Common myeloid progenitor, CD34-positive (primary cell): ENCODE results near the gene HNRNPUL2.
"Not testable (repeated sequence)": the region's sequence is repeated elsewhere in the genome, so short reads cannot be mapped to it uniquely, and the experiment has no call there.

Experiments
- CTCF ChIA-PET: fragments of 350-600 bp; sonication (Branson Sonifier 250); formaldehyde crosslinking; loops from one replicate; lab custom pipeline; 2021; ENCODE audit warnings: antibody characterized with exemption; lab: Charles Lee
- POLR2A ChIA-PET: fragments of 350-600 bp; sonication (Branson Sonifier 250); formaldehyde crosslinking; loops from one replicate; lab custom pipeline; 2021; ENCODE audit warnings: antibody characterized with exemption; lab: Charles Lee
- DNase-seq, 3 donors: peaks; one replicate each; pipeline versions ENCODE4 v3.0.0 to v3.0.0-alpha.2; 2013
- H3K27ac ChIP-seq, 2 experiments: 1 replicate in 1 of 2; 2 replicates in 1 of 2; pipeline ENCODE4 v1.7.0; 2013; ENCODE audit warnings: inconsistent platforms in 2 of 2, low read length in 2 of 2, mild to moderate bottlenecking in 2 of 2, low read depth in 1 of 2, moderate library complexity in 1 of 2; ENCODE audit not compliant: severe bottlenecking in 2 of 2, insufficient read depth in 1 of 2, poor library complexity in 1 of 2
- H3K27me3 ChIP-seq, 5 experiments: replicated peaks in 2 of 5; 1 replicate in 3 of 5; 2 replicates in 2 of 5; pipeline versions ENCODE4 v1.6.1 to v1.7.0; 2013; ENCODE audit warnings: low read length in 4 of 5, mild to moderate bottlenecking in 2 of 5, moderate library complexity in 2 of 5, inconsistent platforms in 1 of 5; ENCODE audit not compliant: insufficient read depth in 5 of 5, control insufficient read depth in 4 of 5
- H3K36me3 ChIP-seq, 4 experiments: 1 replicate in 2 of 4; 2 replicates in 2 of 4; pipeline versions ENCODE4 v1.6.1 to v1.7.0; 2013; ENCODE audit warnings: low read length in 3 of 4, control low read depth in 1 of 4, mild to moderate bottlenecking in 1 of 4; ENCODE audit not compliant: control insufficient read depth in 4 of 4, insufficient read depth in 4 of 4
- H3K4me1 ChIP-seq, 4 experiments: 1 replicate in 3 of 4; 2 replicates in 1 of 4; pipeline versions ENCODE4 v1.6.1 to v1.7.1; 2013; ENCODE audit warnings: low read length in 3 of 4, mild to moderate bottlenecking in 3 of 4, control low read depth in 1 of 4, inconsistent platforms in 1 of 4, moderate library complexity in 1 of 4; ENCODE audit not compliant: control insufficient read depth in 4 of 4, insufficient read depth in 4 of 4; ENCODE audit errors: control extremely low read depth in 1 of 4
- H3K4me3 ChIP-seq, 7 experiments: 1 replicate in 4 of 7; 2 replicates in 3 of 7; pipeline versions ENCODE4 v1.5.1 to v1.7.0; 2013; ENCODE audit warnings: mild to moderate bottlenecking in 7 of 7, low read length in 6 of 7, moderate library complexity in 6 of 7, inconsistent platforms in 2 of 7, low read depth in 2 of 7, control low read depth in 1 of 7; ENCODE audit not compliant: insufficient read depth in 4 of 7, control insufficient read depth in 1 of 7; ENCODE audit errors: extremely low read depth in 1 of 7
- H3K9me3 ChIP-seq, 5 experiments: 1 replicate in 4 of 5; 2 replicates in 1 of 5; pipeline versions ENCODE4 v1.6.1 to v1.7.1; 2013; ENCODE audit warnings: low read length in 4 of 5, mild to moderate bottlenecking in 2 of 5, inconsistent platforms in 1 of 5, low read depth in 1 of 5, moderate library complexity in 1 of 5; ENCODE audit not compliant: control insufficient read depth in 4 of 5, insufficient read depth in 2 of 5; ENCODE audit errors: control extremely low read depth in 1 of 5
- WGBS: methylation state at CpG from one replicate; pipeline ENCODE4 v1.1.5; 2013; ENCODE audit not compliant: insufficient coverage; 5-methylcytosine and 5-hydroxymethylcytosine counted together

Gene HNRNPUL2

DNA sequence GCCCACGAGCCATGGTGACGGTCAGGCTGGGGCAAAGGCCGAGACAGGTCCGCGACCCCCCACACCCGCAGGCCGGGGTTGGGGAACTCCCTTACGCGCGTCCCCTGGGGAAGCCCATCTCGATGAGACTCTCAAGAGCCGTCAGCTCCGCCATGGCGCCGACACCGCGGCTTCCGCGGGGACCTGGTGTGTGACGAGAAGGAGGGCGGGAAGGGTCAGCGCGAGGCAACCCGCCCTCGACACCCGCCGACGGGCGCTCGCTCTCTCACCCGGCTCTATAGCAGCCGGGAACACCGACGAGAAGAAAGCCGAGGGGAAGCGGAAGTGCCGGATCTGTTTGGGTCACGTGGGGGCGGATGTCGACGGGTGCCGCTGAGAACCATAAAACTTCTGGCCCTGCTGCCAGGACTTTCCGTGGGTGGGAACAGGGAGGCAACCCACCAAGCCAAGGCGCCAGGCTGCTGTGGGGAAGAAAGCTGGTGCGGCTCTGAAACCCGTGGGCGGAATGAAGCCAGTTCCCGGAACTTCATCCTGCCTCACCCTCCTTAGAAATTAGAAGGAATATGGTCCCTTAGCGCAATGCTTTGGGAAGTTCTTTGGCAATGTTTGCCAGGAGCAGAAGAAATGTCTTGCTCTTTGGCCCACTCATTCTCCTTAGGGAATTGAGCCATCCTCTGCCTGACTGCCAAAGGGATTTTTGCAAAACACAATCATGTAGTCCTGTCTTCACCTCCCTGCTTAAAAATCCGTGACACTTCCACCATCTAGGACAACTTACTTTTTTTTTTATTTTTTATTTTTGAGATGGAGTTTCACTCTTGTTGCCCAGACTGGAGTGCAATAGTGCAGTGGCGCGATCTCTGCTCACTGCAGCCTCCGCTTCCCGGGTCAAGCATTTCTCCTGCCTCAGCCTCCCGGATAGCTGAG lies 48.2 kb downstream of the HNRNPUL2 start, which contains the start of gene UBXN1:
Gene UBXN1 (minus strand): TSS at position 304 of the 927 bp plus-strand sequence. CDS start 150 bp downstream, at position 154.
- Histone ChIP-seq H3K4me1 (peaks cover 2 to 26% (median 16%) of the 10 kb centered on the region in 4 experiments), H3K27me3 (no peaks in the 10 kb centered on the region), H3K9me3 (no peaks in the 10 kb centered on the region), H3K36me3 (peaks cover 2 to 25% (median 21%) of the 10 kb centered on the region in 4 experiments), H3K27ac (peak within 1 kb of the TSS; percentile 93 to 96), H3K4me3 (peak within 1 kb of the TSS; percentile 71 to 96 (median 90))
- POLR2A ChIA-PET, result interaction anchor here (0.6 to 1.7 kb wide), 2 partner anchors 21 to 88 kb away, joined by 3 to 6 read pairs; partner anchors contain the start of gene TUT1
- WGBS, result 2% methylated on average over 39 of the region's 55 CpGs
- DNase-seq, result peak; percentile 90 to 92 (median 90)
- CTCF ChIA-PET, result interaction anchor here (1.8 to 3.3 kb wide), 6 partner anchors 11 to 32 kb away, joined by 4 to 98 read pairs (median 16); partner anchors contain the start of genes BSCL2, C11orf98, CSKMT and GNG3

DNA sequence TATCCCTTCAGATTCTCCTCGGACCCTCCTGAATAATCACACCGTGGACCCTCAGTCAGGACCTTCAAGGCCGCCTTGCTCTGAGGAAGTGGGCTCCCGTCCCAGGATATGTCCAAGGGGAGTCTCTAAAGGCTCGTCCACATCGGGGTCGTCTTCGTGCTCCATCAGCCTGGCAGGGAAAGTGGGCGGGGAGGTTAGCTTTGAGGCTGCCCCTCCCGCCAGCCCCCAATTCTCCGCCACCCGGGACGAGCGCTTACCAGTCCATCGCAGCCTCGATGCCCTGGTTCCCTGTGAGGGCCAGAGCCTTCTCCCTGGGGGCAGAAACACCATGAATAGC lies 48.9 kb downstream of the HNRNPUL2 start:
- no peak for DNase-seq
- Histone ChIP-seq H3K4me1 (peaks cover 2 to 26% (median 16%) of the 10 kb centered on the region in 4 experiments), H3K9me3 (no peaks in the 10 kb centered on the region), H3K4me3 (peak overlapping the region; percentile 71 to 96 (median 90)), H3K27me3 (no peaks in the 10 kb centered on the region), H3K27ac (peak overlapping the region; percentile 93 to 96), H3K36me3 (peaks cover 2 to 26% (median 22%) of the 10 kb centered on the region in 4 experiments)
- WGBS, result 18% methylated on average over 8 of the region's 16 CpGs
- ChIA-PET POLR2A (interaction anchor here (0.6 to 1.7 kb wide), 2 partner anchors 21 to 87 kb away, joined by 3 to 6 read pairs; partner anchors contain the start of gene TUT1), CTCF (interaction anchor here (2.0 to 3.2 kb wide), 2 partner anchors 13 to 23 kb away, joined by 4 to 14 read pairs; partner anchors contain the start of genes C11orf98 and CSKMT)

DNA sequence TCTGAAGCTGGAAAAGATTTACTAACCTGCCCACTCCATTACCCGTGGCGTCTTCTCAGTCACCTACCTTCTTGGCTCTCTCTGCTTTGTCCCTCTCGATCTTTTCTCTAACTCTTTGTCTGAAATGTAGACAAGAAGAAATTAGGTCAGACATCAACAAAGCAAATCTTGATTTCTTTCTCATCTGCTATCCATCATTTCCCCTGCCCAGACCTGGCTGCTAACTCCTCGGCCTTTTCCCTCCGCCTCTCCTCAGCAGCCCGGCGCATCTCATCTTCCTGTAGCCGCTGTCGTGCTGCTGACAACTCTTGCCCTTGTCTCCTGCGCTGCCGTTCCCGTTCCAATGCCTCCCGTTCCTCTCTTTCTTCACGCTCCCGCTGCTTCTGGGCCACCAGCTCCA lies 49.5 kb downstream of the HNRNPUL2 start:
- H3K27ac ChIP-seq, result peak overlapping the region; percentile 93 to 96

DNA sequence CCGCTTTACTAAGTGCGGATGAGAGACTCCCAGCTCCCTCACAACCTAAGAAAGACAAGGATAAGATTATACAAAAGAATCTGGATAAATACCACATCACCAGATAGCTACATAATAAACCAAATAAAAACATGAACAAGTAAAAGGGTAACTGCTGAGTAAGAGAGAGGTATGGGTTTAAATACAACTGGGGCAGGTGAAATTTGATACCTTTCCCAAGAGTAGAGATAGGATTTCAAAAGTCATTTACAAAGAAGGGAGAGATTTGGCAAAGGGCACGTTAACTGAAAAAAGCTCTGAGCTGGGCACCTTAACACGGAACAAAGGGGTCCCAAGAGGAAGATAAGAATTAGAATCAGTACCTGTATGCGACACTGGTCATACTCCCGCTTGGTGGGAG lies 50.1 kb downstream of the HNRNPUL2 start:
- H3K27me3 ChIP-seq, result no peaks in the 10 kb centered on the region
- 100% methylated on average over 2 of the region's 6 CpGs for WGBS
- no peaks in the 10 kb centered on the region for H3K9me3 ChIP-seq
- peaks cover 2 to 32% (median 25%) of the 10 kb centered on the region in 4 experiments for H3K36me3 ChIP-seq
- peak overlapping the region in 1 of 2 experiments; percentile 96 for H3K27ac ChIP-seq
- no peak for DNase-seq
- ChIA-PET POLR2A (interaction anchor here (1.1 kb wide), 1 partner anchor 51 kb away, joined by 3 read pairs; the partner anchor contains the start of genes HNRNPUL2 and TTC9C), CTCF (interaction anchor here (0.6 to 5.0 kb wide), 8 partner anchors 10 to 179 kb away, joined by 3 to 29 read pairs (median 3); partner anchors contain the start of genes C11orf98, CSKMT, HNRNPUL2 and LRRN4CL)
- peaks cover 2 to 38% (median 28%) of the 10 kb centered on the region in 4 experiments for H3K4me1 ChIP-seq
- no peak overlapping the region for H3K4me3 ChIP-seq

More for the DNA sequence above, 49.5 kb downstream of the HNRNPUL2 start:
- no peak for DNase-seq
- WGBS, result 95% methylated on average over 13 of the region's 15 CpGs
- Histone ChIP-seq H3K27me3 (no peaks in the 10 kb centered on the region), H3K4me1 (peaks cover 2 to 32% (median 22%) of the 10 kb centered on the region in 4 experiments), H3K9me3 (no peaks in the 10 kb centered on the region), H3K4me3 (peak overlapping the region in 5 of 7 experiments; percentile 87 to 96 (median 90)), H3K36me3 (peaks cover 2 to 32% (median 25%) of the 10 kb centered on the region in 4 experiments)
- ChIA-PET POLR2A (interaction anchor here (1.1 kb wide), 1 partner anchor 50 kb away, joined by 3 read pairs; the partner anchor contains the start of genes HNRNPUL2 and TTC9C), CTCF (interaction anchor here (1.5 to 5.0 kb wide), 3 partner anchors 11 to 179 kb away, joined by 3 to 29 read pairs (median 8); partner anchors contain the start of genes C11orf98 and CSKMT)

DNA sequence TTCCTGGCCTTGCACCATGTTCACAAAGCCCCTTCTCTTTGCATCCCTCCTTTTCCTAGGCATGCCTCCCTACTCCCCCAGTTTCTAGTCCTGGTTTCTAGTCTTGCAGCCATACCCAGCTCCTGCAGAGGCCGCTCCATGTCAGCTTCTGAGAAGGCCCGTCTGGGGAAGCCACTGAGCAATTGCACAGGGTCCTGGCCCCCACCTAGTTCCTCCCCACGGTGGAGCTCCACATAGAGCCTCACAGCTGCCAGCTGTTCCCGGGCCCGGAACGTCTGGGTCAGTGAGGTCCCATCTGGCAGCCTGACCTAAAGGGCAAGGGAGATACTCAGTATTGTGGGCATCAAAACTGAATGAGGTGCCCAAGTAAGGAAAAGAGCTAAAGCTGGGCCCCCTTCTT lies 50.6 kb downstream of the HNRNPUL2 start:
- Histone ChIP-seq H3K27ac (peak overlapping the region in 1 of 2 experiments; percentile 96), H3K27me3 (no peaks in the 10 kb centered on the region), H3K36me3 (peaks cover 2 to 32% (median 25%) of the 10 kb centered on the region in 4 experiments), H3K4me1 (peaks cover 2 to 41% (median 30%) of the 10 kb centered on the region in 4 experiments), H3K9me3 (no peaks in the 10 kb centered on the region), H3K4me3 (no peak overlapping the region)
- ChIA-PET POLR2A (interaction anchor here (1.1 kb wide), 1 partner anchor 51 kb away, joined by 3 read pairs; the partner anchor contains the start of genes HNRNPUL2 and TTC9C), CTCF (interaction anchor here (0.6 to 5.0 kb wide), 10 partner anchors 10 to 180 kb away, joined by 3 to 29 read pairs (median 3); partner anchors contain the start of genes C11orf98, CSKMT, HNRNPUL2 and LRRN4CL)
- 82% methylated on average over 5 of the region's 6 CpGs for WGBS
- no peak for DNase-seq

DNA sequence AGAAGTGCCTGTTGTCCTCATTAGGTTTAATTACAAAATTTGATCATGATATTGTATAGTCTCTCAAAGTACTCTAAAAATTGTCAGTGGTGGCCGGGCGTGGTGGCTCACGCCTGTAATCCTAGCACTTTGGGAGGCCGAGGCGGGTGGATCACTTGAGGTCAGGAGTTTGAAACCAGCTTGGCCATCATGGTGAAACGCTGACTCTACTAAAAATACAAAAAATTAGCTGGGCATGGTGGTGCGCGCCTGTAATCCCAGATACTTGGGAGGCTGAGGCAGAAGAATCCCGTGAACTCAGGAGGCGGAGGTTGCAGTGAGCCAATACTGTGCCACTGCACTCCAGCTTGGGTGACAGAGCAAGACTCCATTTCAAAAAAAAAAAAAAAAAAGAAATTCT lies 51.8 kb downstream of the HNRNPUL2 start:
- DNase-seq, result not testable (repeated sequence)

More for the DNA sequence above, 51.8 kb downstream of the HNRNPUL2 start:
- peaks cover 2 to 42% (median 36%) of the 10 kb centered on the region in 4 experiments for H3K4me1 ChIP-seq
- H3K27ac ChIP-seq, H3K9me3 ChIP-seq, H3K27me3 ChIP-seq, POLR2A ChIA-PET, H3K4me3 ChIP-seq: not testable (repeated sequence)
- WGBS, result 98% methylated on average over 9 of the region's 10 CpGs
- peaks cover 2 to 32% (median 25%) of the 10 kb centered on the region in 4 experiments for H3K36me3 ChIP-seq
- CTCF ChIA-PET, result interaction anchor here (0.8 to 5.0 kb wide), 2 partner anchors 9 to 62 kb away, joined by 3 to 29 read pairs; partner anchors contain the start of genes C11orf98 and CSKMT
